Esophagus squamous epithelium (tissue), 4 donors: ENCODE data around the gene NRXN3.

Source experiments
- CTCF ChIP-seq, 6 experiments: fragments of 450-650 bp in 4 of 6; fragments of 200-600 bp in 2 of 6; sonication (generic) in 2 of 6; IDR thresholded peaks; one replicate each; pipeline ENCODE4 v1.5.1; 2016 to 2019; ENCODE audit warnings: antibody characterized with exemption in 6 of 6, mild to moderate bottlenecking in 4 of 6, moderate library complexity in 4 of 6
- POLR2A ChIP-seq, 4 donors: fragments of 450-650 bp; IDR thresholded peaks; one replicate each; pipeline ENCODE4 v1.6.1; 2017; ENCODE audit warnings: antibody characterized with exemption in 4 of 4, mild to moderate bottlenecking in 4 of 4, moderate library complexity in 3 of 4

- TF ChIP-seq CTCF (IDR thresholded peaks at IDR 0.05) (no peak), POLR2A (IDR thresholded peaks at IDR 0.05) (no peak)
These were observed 776.8 kb downstream of the NRXN3 start for GRCh38 chr14:78946949-78947348.
